Osteoblast (primary cell): ENCODE measurements around the gene HHEX. TPM values are rescaled to one million over a fixed set of nuclear protein-coding genes. Genes with fewer than 3 reads are reported as not detected.

Experiments used
- DNase-seq: peaks from one replicate; pipeline ENCODE4 v3.0.0; 2011; ENCODE audit warnings: low spot score, mixed read lengths; ENCODE audit not compliant: insufficient read length; ENCODE audit errors: missing footprints
- H2AFZ ChIP-seq: 2 replicates; pipeline ENCODE4 v1.6.0; 2011; ENCODE audit warnings: mild to moderate bottlenecking, low read length
- H3K27ac ChIP-seq: 2 replicates; pipeline ENCODE4 v1.5.1; 2011; ENCODE audit warnings: mild to moderate bottlenecking, low read depth, low read length, moderate library complexity
- H3K27me3 ChIP-seq: 2 replicates; pipeline ENCODE4 v1.6.0; 2012; ENCODE audit warnings: mild to moderate bottlenecking, control low read depth, inconsistent platforms, low read length, moderate library complexity; ENCODE audit not compliant: insufficient read depth
- H3K36me3 ChIP-seq: 2 replicates; pipeline ENCODE4 v1.5.1; 2011; ENCODE audit warnings: mild to moderate bottlenecking, low read length, control low read depth, moderate library complexity; ENCODE audit not compliant: insufficient read depth
- H3K4me1 ChIP-seq: 2 replicates; pipeline ENCODE4 v1.5.1; 2011; ENCODE audit warnings: mild to moderate bottlenecking, low read length, control low read depth, moderate library complexity; ENCODE audit not compliant: insufficient read depth
- H3K4me2 ChIP-seq: 2 replicates; pipeline ENCODE4 v1.6.0; 2011; ENCODE audit warnings: mild to moderate bottlenecking, low read length; ENCODE audit not compliant: insufficient read depth
- H3K4me3 ChIP-seq: fragments of 200-600 bp; sonication (generic); 3 replicates; pipeline ENCODE4 v1.5.1; 2012; ENCODE audit warnings: mild to moderate bottlenecking, low read length, inconsistent platforms; ENCODE audit not compliant: insufficient read depth
- H3K79me2 ChIP-seq: 2 replicates; pipeline ENCODE4 v1.6.0; 2012; ENCODE audit warnings: mild to moderate bottlenecking, low read length, control low read depth, inconsistent platforms; ENCODE audit not compliant: insufficient read depth
- H3K9me3 ChIP-seq: 2 replicates; pipeline ENCODE4 v1.5.1; 2011; ENCODE audit warnings: low read depth, low read length, control low read depth
- H4K20me1 ChIP-seq: 2 replicates; pipeline ENCODE4 v1.6.0; 2012; ENCODE audit warnings: mild to moderate bottlenecking, low read length, control low read depth; ENCODE audit not compliant: insufficient read depth
- total RNA-seq: library from RNA; depleted of rRNA; stranded (reverse); fragments of >200 nt; gene quantifications from 2 replicates; pipeline ENCODE4 v1.2.3, GENCODE V29; 2012
- TF ChIP-seq, protein P1 (sequence below): IDR thresholded peaks from 2 replicates; pipeline ENCODE4 v1.5.1; 2011; ENCODE audit warnings: mild to moderate bottlenecking, low read depth, low read length, moderate library complexity; ENCODE audit errors: extremely low read depth

HHEX gene
- total RNA-seq, 1 donor = 0.36 TPM

DNA sequence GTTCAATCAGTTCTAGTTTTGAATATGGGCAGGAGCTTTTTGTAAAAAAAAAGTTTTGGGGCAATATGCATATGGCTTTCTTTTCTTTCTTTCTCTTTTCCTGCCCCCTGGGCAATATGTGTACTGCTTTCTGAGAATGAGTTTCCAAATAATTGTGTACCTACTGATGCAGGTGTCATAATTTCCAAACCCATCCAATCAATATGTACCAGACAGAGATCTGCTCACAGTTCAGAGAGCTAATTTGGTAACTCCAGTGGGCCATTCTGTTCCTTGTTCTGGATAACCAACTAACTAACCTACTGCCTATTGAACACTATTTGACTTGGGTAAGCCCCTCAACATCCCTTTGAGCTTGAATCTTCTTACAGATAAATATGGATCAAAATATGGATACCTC, 32.6 kb downstream of the HHEX start:
- Histone ChIP-seq H4K20me1 (no peaks in the 10 kb centered on the region), H3K79me2 (no peaks in the 10 kb centered on the region), H3K4me1 (no peaks in the 10 kb centered on the region), H3K9me3 (no peaks in the 10 kb centered on the region), H3K4me3 (no peak overlapping the region), H3K4me2 (no peak overlapping the region), H2AFZ (no peak overlapping the region), H3K27me3 (peaks cover 31% of the 10 kb centered on the region), H3K36me3 (no peaks in the 10 kb centered on the region), H3K27ac (no peak overlapping the region)
- DNase-seq = no peak
- TF ChIP-seq, protein P1, sequence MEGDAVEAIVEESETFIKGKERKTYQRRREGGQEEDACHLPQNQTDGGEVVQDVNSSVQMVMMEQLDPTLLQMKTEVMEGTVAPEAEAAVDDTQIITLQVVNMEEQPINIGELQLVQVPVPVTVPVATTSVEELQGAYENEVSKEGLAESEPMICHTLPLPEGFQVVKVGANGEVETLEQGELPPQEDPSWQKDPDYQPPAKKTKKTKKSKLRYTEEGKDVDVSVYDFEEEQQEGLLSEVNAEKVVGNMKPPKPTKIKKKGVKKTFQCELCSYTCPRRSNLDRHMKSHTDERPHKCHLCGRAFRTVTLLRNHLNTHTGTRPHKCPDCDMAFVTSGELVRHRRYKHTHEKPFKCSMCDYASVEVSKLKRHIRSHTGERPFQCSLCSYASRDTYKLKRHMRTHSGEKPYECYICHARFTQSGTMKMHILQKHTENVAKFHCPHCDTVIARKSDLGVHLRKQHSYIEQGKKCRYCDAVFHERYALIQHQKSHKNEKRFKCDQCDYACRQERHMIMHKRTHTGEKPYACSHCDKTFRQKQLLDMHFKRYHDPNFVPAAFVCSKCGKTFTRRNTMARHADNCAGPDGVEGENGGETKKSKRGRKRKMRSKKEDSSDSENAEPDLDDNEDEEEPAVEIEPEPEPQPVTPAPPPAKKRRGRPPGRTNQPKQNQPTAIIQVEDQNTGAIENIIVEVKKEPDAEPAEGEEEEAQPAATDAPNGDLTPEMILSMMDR = no peak

DNA sequence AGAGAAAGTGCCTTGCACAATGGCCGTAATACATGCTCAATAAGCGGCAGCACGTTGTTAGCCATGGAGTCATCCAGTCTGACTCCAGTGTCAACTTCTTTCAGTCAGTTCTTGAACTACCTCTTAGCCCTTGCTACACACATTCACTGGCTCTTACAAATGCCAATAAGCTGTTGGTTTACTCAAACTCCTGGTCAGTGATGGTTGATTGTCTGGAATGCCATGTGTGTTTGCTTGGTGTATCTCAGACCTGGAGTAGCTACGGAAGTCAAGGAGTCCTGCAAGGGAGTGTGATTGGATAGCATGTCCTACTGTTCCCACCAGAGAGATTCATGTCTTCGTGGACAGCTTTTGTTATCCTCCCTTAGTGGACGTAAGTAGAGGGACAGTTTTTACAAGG, 37.4 kb downstream of the HHEX start:
- H4K20me1 ChIP-seq = no peaks in the 10 kb centered on the region
- H3K79me2 ChIP-seq = no peaks in the 10 kb centered on the region
- TF ChIP-seq, protein P1 = no peak
- no peaks in the 10 kb centered on the region for H3K36me3 ChIP-seq
- H3K27me3 ChIP-seq = peaks cover 26% of the 10 kb centered on the region
- H3K4me3 ChIP-seq = no peak overlapping the region
- H2AFZ ChIP-seq = no peak overlapping the region
- no peak overlapping the region for H3K27ac ChIP-seq
- H3K9me3 ChIP-seq = no peaks in the 10 kb centered on the region
- no peaks in the 10 kb centered on the region for H3K4me1 ChIP-seq
- peak; percentile 34 for DNase-seq
- H3K4me2 ChIP-seq = no peak overlapping the region

DNA sequence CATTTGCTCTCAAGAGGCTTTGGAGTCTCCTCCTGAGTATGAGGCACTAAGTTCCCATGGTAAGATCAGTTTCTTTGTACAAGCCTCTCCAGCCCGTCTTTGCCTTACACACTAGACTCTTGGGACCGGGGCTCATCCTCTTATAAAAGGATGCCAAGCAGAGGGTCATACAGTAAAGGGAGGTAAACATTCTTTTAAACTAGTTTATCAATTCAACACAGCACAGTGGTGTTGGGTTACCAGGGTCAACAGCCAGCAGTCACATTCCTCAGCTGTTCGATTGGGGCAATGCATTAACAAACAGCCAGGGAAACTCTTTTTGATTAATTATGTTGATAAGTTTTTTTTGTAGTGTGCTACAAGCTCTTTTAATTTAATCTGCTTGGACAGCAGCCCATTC, 37.8 kb downstream of the HHEX start:
- no peak overlapping the region for H3K4me2 ChIP-seq
- peaks cover 23% of the 10 kb centered on the region for H3K27me3 ChIP-seq
- no peak for DNase-seq
- no peak overlapping the region for H2AFZ ChIP-seq
- no peak overlapping the region for H3K27ac ChIP-seq
- no peaks in the 10 kb centered on the region for H3K36me3 ChIP-seq
- H4K20me1 ChIP-seq = no peaks in the 10 kb centered on the region
- H3K79me2 ChIP-seq = no peaks in the 10 kb centered on the region
- no peaks in the 10 kb centered on the region for H3K9me3 ChIP-seq
- no peak overlapping the region for H3K4me3 ChIP-seq
- TF ChIP-seq, protein P1 = no peak
- H3K4me1 ChIP-seq = no peaks in the 10 kb centered on the region

DNA sequence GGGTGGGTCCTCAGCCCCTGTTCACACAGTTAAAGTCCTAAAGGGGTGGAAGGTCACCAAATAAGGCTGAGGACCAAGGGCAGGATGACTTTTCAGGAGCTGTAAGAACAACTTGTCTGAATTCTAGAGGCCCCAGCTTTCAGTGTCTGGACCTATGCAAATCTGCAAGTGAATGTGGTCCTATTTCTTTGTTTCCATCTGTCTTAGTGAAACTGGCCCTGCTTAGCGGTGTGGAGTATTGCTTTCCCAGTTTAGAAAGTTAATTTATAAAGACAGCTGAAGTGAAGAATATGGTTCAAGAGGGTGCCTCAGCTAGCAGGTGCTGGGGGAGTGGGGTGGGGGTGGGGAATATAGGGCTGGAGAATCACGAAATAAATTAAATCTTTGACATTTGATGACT, 40.1 kb downstream of the HHEX start:
- Histone ChIP-seq H3K4me2 (no peak overlapping the region), H3K36me3 (no peaks in the 10 kb centered on the region), H3K27ac (no peak overlapping the region), H3K9me3 (no peaks in the 10 kb centered on the region), H4K20me1 (no peaks in the 10 kb centered on the region), H3K4me3 (no peak overlapping the region), H3K4me1 (no peaks in the 10 kb centered on the region), H2AFZ (no peak overlapping the region), H3K27me3 (peaks cover 17% of the 10 kb centered on the region), H3K79me2 (no peaks in the 10 kb centered on the region)
- TF ChIP-seq, protein P1 = no peak
- DNase-seq = no peak
